A549 (cell line): Measurements from ENCODE around the gene ZNF362. TPM values are rescaled to one million over a fixed set of nuclear protein-coding genes. Genes with fewer than 3 reads are reported as not detected.

Source experiments
- ATAC-seq, 2 experiments: fragments of 200-7000 bp in 1 of 2; fragments of >200 bp in 1 of 2; cut with Nextera tagmentation in 1 of 2; cut with Tn5 transposase in 1 of 2; 3 replicates each; pipeline versions ENCODE4 v1.8.0 to v1.9.1; 2018 to 2020; ENCODE audit warnings: mild to moderate bottlenecking in 1 of 2, moderate library complexity in 1 of 2
- CTCF ChIA-PET: fragments of 300-600 bp; sonication (Branson Sonifier 250); formaldehyde crosslinking; extraction: SDS; loops from one replicate; lab custom pipeline; 2021; ENCODE audit warnings: antibody characterized with exemption, inconsistent platforms; lab: Yijun Ruan, JAX
- POLR2A ChIA-PET: fragments of 350-600 bp; formaldehyde crosslinking; extraction: SDS; loops from one replicate; lab custom pipeline; 2021; ENCODE audit warnings: antibody characterized with exemption, inconsistent platforms; lab: Yijun Ruan, JAX
- DNase-seq, 2 experiments: peaks; one replicate each; pipeline versions ENCODE4 v3.0.0 to v3.0.0-alpha.2; 2011 to 2016; ENCODE audit warnings: low read depth in 1 of 2, low spot score in 1 of 2
- FAIRE-seq: peaks from 2 replicates; lab custom pipeline; 2011; peaks lifted over from hg19 to GRCh38; lab: Jason Lieb, UNC
- H3K27ac ChIP-seq, 2 experiments: fragments of >200 bp; sonication (Bioruptor Twin); formaldehyde crosslinking; 3 replicates each; pipeline ENCODE4 v1.5.1; 2016 to 2017
- H3K4me1 ChIP-seq: fragments of >200 bp; sonication (Bioruptor Twin); formaldehyde crosslinking; 3 replicates; pipeline ENCODE4 v1.6.1; 2016
- H3K4me2 ChIP-seq: fragments of >200 bp; sonication (Bioruptor Twin); formaldehyde crosslinking; 3 replicates; pipeline ENCODE4 v1.6.1; 2016
- H3K4me3 ChIP-seq: fragments of >200 bp; sonication (Bioruptor Twin); formaldehyde crosslinking; 3 replicates; pipeline ENCODE4 v1.5.1; 2016
- H3K9me3 ChIP-seq: fragments of >200 bp; sonication (Bioruptor Twin); formaldehyde crosslinking; 3 replicates; pipeline ENCODE4 v1.6.1; 2016
- CBX8 ChIP-seq: fragments of 200-600 bp; sonication (generic); IDR thresholded peaks from 2 replicates; pipeline ENCODE4 v1.6.1; 2016
- CHD4 ChIP-seq: fragments of 200-600 bp; sonication (generic); IDR thresholded peaks from 2 replicates; pipeline ENCODE4 v1.6.1; 2016; ENCODE audit warnings: antibody characterized with exemption, mild to moderate bottlenecking, borderline replicate concordance
- EP300 ChIP-seq, 2 experiments: fragments of >200 bp; sonication (Bioruptor Twin); formaldehyde crosslinking; IDR thresholded peaks; 2 replicates in 1 of 2; 3 replicates in 1 of 2; pipeline ENCODE4 v1.6.1; 2016 to 2017
- FOSB ChIP-seq: fragments of 250-450 bp; sonication (Bioruptor Pico); IDR thresholded peaks from 2 replicates; pipeline ENCODE4 v1.5.0; 2020; ENCODE audit warnings: mild to moderate bottlenecking, moderate library complexity
- FOXS1 ChIP-seq: fragments of 250-450 bp; sonication (Bioruptor Pico); IDR thresholded peaks from 2 replicates; pipeline ENCODE4 v1.5.0; 2020; ENCODE audit warnings: mild to moderate bottlenecking, moderate library complexity
- GATA3 ChIP-seq: IDR thresholded peaks from 2 replicates; pipeline ENCODE4 v1.6.1; 2012; ENCODE audit warnings: borderline replicate concordance
- HDAC2 ChIP-seq: fragments of 200-600 bp; sonication (generic); IDR thresholded peaks from 2 replicates; pipeline ENCODE4 v1.6.1; 2016
- HES2 ChIP-seq: fragments of >200 bp; sonication (Bioruptor Twin); formaldehyde crosslinking; IDR thresholded peaks from 2 replicates; pipeline ENCODE4 v1.6.1; 2016
- HOXA7 ChIP-seq: fragments of 250-450 bp; sonication (Bioruptor Pico); IDR thresholded peaks from 2 replicates; pipeline ENCODE4 v1.5.0; 2020; ENCODE audit warnings: mild to moderate bottlenecking, moderate library complexity
- JUN ChIP-seq, 2 experiments: fragments of >200 bp; sonication (Bioruptor Twin); formaldehyde crosslinking; IDR thresholded peaks; 2 replicates in 1 of 2; 3 replicates in 1 of 2; pipeline ENCODE4 v1.6.1; 2016 to 2017
- KDM1A ChIP-seq: fragments of 200-600 bp; sonication (generic); IDR thresholded peaks from 2 replicates; pipeline ENCODE4 v1.6.1; 2016; ENCODE audit warnings: low read depth, mild to moderate bottlenecking
- MAX ChIP-seq: IDR thresholded peaks from 2 replicates; pipeline ENCODE4 v1.6.1; 2012
- NFE2L2 ChIP-seq: fragments of 150-350 bp; conservative IDR thresholded peaks from 2 replicates; pipeline ENCODE4 v1.6.1; 2014; ENCODE audit warnings: low read length
- POLR2AphosphoS2 ChIP-seq: conservative IDR thresholded peaks from 2 replicates; pipeline ENCODE4 v1.6.1; 2012; ENCODE audit warnings: low read length, improper control_type of control experiment, inconsistent platforms
- RARB ChIP-seq: fragments of 250-450 bp; sonication (Bioruptor Pico); IDR thresholded peaks from 2 replicates; pipeline ENCODE4 v1.8.0; 2021; ENCODE audit warnings: mild to moderate bottlenecking, moderate library complexity
- RCOR1 ChIP-seq: fragments of 150-350 bp; IDR thresholded peaks from 2 replicates; pipeline ENCODE4 v1.6.1; 2014; ENCODE audit warnings: antibody characterized with exemption, low read length, low read depth
- REST ChIP-seq: fragments of 200-600 bp; sonication (generic); IDR thresholded peaks from 2 replicates; pipeline ENCODE4 v1.6.1; 2016; ENCODE audit warnings: antibody characterized with exemption, mild to moderate bottlenecking, moderate library complexity
- RFX5 ChIP-seq: fragments of 450-650 bp; IDR thresholded peaks from 2 replicates; pipeline ENCODE4 v1.7.1; 2014; ENCODE audit warnings: antibody characterized with exemption, mild to moderate bottlenecking, moderate library complexity
- SMC3 ChIP-seq: fragments of >200 bp; sonication (Bioruptor Twin); formaldehyde crosslinking; IDR thresholded peaks from 3 replicates; pipeline ENCODE4 v1.6.1; 2018; ENCODE audit warnings: inconsistent platforms
- TFCP2L1 ChIP-seq: fragments of 250-450 bp; sonication (Bioruptor Pico); IDR thresholded peaks from 2 replicates; pipeline ENCODE4 v1.5.0; 2021; ENCODE audit warnings: mild to moderate bottlenecking
- TP53 ChIP-seq: fragments of 250-450 bp; sonication (Bioruptor Pico); IDR thresholded peaks from 2 replicates; pipeline ENCODE4 v1.5.0; 2021; ENCODE audit warnings: mild to moderate bottlenecking, moderate library complexity
- ZC3H11A ChIP-seq: fragments of 450-650 bp; IDR thresholded peaks from 2 replicates; pipeline ENCODE4 v1.6.1; 2014; ENCODE audit warnings: antibody characterized with exemption, mild to moderate bottlenecking
- ZSCAN20 ChIP-seq: fragments of 250-450 bp; sonication (Bioruptor Pico); IDR thresholded peaks from 2 replicates; pipeline ENCODE4 v1.8.0; 2022; ENCODE audit warnings: mild to moderate bottlenecking, moderate library complexity
- WGBS: methylation state at CpG from one replicate; pipeline ENCODE4 v1.1.6; 2017; ENCODE audit errors: missing lambda C conversion rate; 5-methylcytosine and 5-hydroxymethylcytosine counted together
- polyA plus RNA-seq, 4 experiments: library from polyadenylated mRNA; depleted of rRNA in 3 of 4; stranded (reverse); fragments of >200 nt; fragmentation: RNase III in 1 of 4; extraction: RNeasy Plus Mini Kit Qiagen cat#74134 plus additional on column Dnase treatment in 1 of 4; gene quantifications; 2 replicates in 3 of 4; 3 replicates in 1 of 4; pipeline ENCODE4 v1.2.3, GENCODE V29; 2011 to 2017
- TF ChIP-seq, protein P1 (sequence below): fragments of 450-650 bp; IDR thresholded peaks from 2 replicates; pipeline ENCODE4 v1.6.1; 2014; ENCODE audit warnings: antibody characterized with exemption
- TF ChIP-seq, protein P2 (sequence below): fragments of >200 bp; sonication (Bioruptor Twin); formaldehyde crosslinking; IDR thresholded peaks from 3 replicates; pipeline ENCODE4 v1.6.1; 2016
- TF ChIP-seq, protein P3 (sequence below): fragments of 250-450 bp; sonication (Bioruptor Pico); IDR thresholded peaks from 2 replicates; pipeline ENCODE4 v1.5.0; 2020; ENCODE audit warnings: low read depth, mild to moderate bottlenecking, moderate library complexity

Gene ZNF362
- polyA plus RNA-seq, 2 of the 4 experiments (the other 2 are of a cell fraction) = 4.8 to 7.9 TPM

- POLR2A ChIA-PET = no interaction called here
- 95% methylated on average over 19 of the region's 45 CpGs for WGBS
- no peaks in the 10 kb centered on the region for H3K9me3 ChIP-seq
Observed at GRCh38 chr1:33275706-33276572, 19.6 kb downstream of the ZNF362 start.

GRCh38 chr1:33276573-33277298, 20.4 kb downstream of the ZNF362 start:
- H3K27ac ChIP-seq = no peak overlapping the region
- TF ChIP-seq RFX5 (no peak), EP300 (IDR thresholded peaks at IDR 0.05) (no peak), SMC3 (no peak), HDAC2 (no peak), REST (no peak), FOXS1 (CRISPR knock-in tag) (no peak), GATA3 (no peak)
- TF ChIP-seq, protein P1, sequence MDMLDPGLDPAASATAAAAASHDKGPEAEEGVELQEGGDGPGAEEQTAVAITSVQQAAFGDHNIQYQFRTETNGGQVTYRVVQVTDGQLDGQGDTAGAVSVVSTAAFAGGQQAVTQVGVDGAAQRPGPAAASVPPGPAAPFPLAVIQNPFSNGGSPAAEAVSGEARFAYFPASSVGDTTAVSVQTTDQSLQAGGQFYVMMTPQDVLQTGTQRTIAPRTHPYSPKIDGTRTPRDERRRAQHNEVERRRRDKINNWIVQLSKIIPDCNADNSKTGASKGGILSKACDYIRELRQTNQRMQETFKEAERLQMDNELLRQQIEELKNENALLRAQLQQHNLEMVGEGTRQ = no peak
- no peak for DNase-seq
- CTCF ChIA-PET = interaction anchor here (1.3 to 1.4 kb wide), 3 partner anchors 11 to 17 kb away, joined by 3 read pairs; no protein-coding TSS in a partner anchor
- POLR2A ChIA-PET = no interaction called here
- FAIRE-seq = no peak
- 80% methylated on average over 16 of the region's 30 CpGs for WGBS
- no peaks in the 10 kb centered on the region for H3K9me3 ChIP-seq
- no peak for ATAC-seq
- H3K4me3 ChIP-seq = no peak overlapping the region
- H3K4me1 ChIP-seq = no peaks in the 10 kb centered on the region
- no peak overlapping the region for H3K4me2 ChIP-seq

More at GRCh38 chr1:33275706-33276572, 19.6 kb downstream of the ZNF362 start:
- Histone ChIP-seq H3K27ac (no peak overlapping the region), H3K4me1 (no peaks in the 10 kb centered on the region), H3K4me2 (no peak overlapping the region), H3K4me3 (no peak overlapping the region)
- CTCF ChIA-PET = interaction anchor here (1.3 kb wide), 1 partner anchor 12 kb away, joined by 3 read pairs; no protein-coding TSS in a partner anchor
- no peak for DNase-seq
- no peak for ATAC-seq
- FAIRE-seq = no peak
- TF ChIP-seq FOSB (CRISPR knock-in tag) = no peak
- no peak for TF ChIP-seq HES2
- no peak for TF ChIP-seq KDM1A
- TF ChIP-seq RARB (CRISPR knock-in tag) = no peak
- TF ChIP-seq, protein P2, sequence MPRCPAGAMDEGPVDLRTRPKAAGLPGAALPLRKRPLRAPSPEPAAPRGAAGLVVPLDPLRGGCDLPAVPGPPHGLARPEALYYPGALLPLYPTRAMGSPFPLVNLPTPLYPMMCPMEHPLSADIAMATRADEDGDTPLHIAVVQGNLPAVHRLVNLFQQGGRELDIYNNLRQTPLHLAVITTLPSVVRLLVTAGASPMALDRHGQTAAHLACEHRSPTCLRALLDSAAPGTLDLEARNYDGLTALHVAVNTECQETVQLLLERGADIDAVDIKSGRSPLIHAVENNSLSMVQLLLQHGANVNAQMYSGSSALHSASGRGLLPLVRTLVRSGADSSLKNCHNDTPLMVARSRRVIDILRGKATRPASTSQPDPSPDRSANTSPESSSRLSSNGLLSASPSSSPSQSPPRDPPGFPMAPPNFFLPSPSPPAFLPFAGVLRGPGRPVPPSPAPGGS = no peak
- no peak for TF ChIP-seq RCOR1
- TF ChIP-seq TFCP2L1 = no peak
- no peak for TF ChIP-seq TP53 (CRISPR knock-in tag)
- TF ChIP-seq CHD4 = no peak
- TF ChIP-seq HOXA7 (CRISPR knock-in tag) = no peak
- no peak for TF ChIP-seq SMC3
- no peak for TF ChIP-seq JUN (IDR thresholded peaks at IDR 0.05)
- no peak for TF ChIP-seq ZC3H11A
- TF ChIP-seq MAX = no peak
- TF ChIP-seq ZSCAN20 (CRISPR knock-in tag) = no peak
- no peak for TF ChIP-seq NFE2L2
- no peak for TF ChIP-seq POLR2AphosphoS2
- no peak for TF ChIP-seq EP300 (IDR thresholded peaks at IDR 0.05)
- TF ChIP-seq, protein P3, sequence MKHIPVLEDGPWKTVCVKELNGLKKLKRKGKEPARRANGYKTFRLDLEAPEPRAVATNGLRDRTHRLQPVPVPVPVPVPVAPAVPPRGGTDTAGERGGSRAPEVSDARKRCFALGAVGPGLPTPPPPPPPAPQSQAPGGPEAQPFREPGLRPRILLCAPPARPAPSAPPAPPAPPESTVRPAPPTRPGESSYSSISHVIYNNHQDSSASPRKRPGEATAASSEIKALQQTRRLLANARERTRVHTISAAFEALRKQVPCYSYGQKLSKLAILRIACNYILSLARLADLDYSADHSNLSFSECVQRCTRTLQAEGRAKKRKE (CRISPR knock-in tag) = no peak
- TF ChIP-seq CBX8 = no peak
